NCI-H2171 treated with DMSO at 0.1 percent for 48 hours (cell line): ENCODE data around the gene IFIH1.
A peak's percentile ranks its signal among the peaks of the same experiment; 100 is the strongest.

ENCODE experiments used
- DNase-seq: peaks from one replicate; lab custom pipeline; 2025; lab: John Stamatoyannopoulos, UW

IFIH1 gene

GRCh38 chr2:162257425-162257824 lies 61.1 kb downstream of the IFIH1 start:
- no peak for DNase-seq

GRCh38 chr2:162256591-162256991 lies 61.9 kb downstream of the IFIH1 start:
- DNase-seq = no peak

- DNase-seq = no peak
Observed at GRCh38 chr2:162254236-162254871, 64.1 kb downstream of the IFIH1 start.

GRCh38 chr2:162253435-162253834 lies 65.0 kb downstream of the IFIH1 start:
- no peak for DNase-seq

GRCh38 chr2:162252153-162252552 lies 66.3 kb downstream of the IFIH1 start:
- no peak for DNase-seq

- no peak for DNase-seq
Observed at GRCh38 chr2:162245781-162246180, 72.7 kb downstream of the IFIH1 start.

- DNase-seq = no peak
Observed at GRCh38 chr2:162245061-162245460, 73.4 kb downstream of the IFIH1 start.

GRCh38 chr2:162244541-162245031 lies 73.9 kb downstream of the IFIH1 start:
- DNase-seq = no peak

- DNase-seq = no peak
Observed at GRCh38 chr2:162243715-162244114, 74.8 kb downstream of the IFIH1 start.

GRCh38 chr2:162243294-162243693 lies 75.2 kb downstream of the IFIH1 start, which contains the start of gene FAP:
FAP (minus strand) TSS chr2:162243445; CDS start chr2:162243327, 118 bp downstream.
- DNase-seq = no peak

- no peak for DNase-seq
Observed at GRCh38 chr2:162242586-162243280, 75.8 kb downstream of the IFIH1 start.

- no peak for DNase-seq
Observed at GRCh38 chr2:162241571-162241970, 76.9 kb downstream of the IFIH1 start.

- DNase-seq = no peak
Observed at GRCh38 chr2:162234620-162235462, 83.6 kb downstream of the IFIH1 start.

GRCh38 chr2:162233197-162233596 lies 85.3 kb downstream of the IFIH1 start:
- DNase-seq = no peak

GRCh38 chr2:162232671-162233070 lies 85.8 kb downstream of the IFIH1 start:
- DNase-seq = no peak

- no peak for DNase-seq
Observed at GRCh38 chr2:162232027-162232426, 86.5 kb downstream of the IFIH1 start.

- DNase-seq = no peak
Observed at GRCh38 chr2:162230761-162231160, 87.7 kb downstream of the IFIH1 start.

- no peak for DNase-seq
Observed at GRCh38 chr2:162226836-162227235, 91.6 kb downstream of the IFIH1 start.

- peak; percentile 7 for DNase-seq
Observed at GRCh38 chr2:162221064-162221463, 97.4 kb downstream of the IFIH1 start.

- DNase-seq = no peak
Observed at GRCh38 chr2:162220368-162220767, 98.1 kb downstream of the IFIH1 start.

GRCh38 chr2:162219426-162219825 lies 99.1 kb downstream of the IFIH1 start:
- DNase-seq = no peak

GRCh38 chr2:162217598-162217997 lies 100.9 kb downstream of the IFIH1 start:
- no peak for DNase-seq
